LoVo (cell line): ENCODE measurements around the gene ACOT13.
"Not testable (repeated sequence)": the region's sequence is repeated elsewhere in the genome, so short reads cannot be mapped to it uniquely, and the experiment has no call there.

ENCODE experiments used
- DNase-seq: peaks from one replicate; pipeline ENCODE4 v3.0.0-alpha.2; 2016; ENCODE audit warnings: low spot score

The ACOT13 gene

DNA sequence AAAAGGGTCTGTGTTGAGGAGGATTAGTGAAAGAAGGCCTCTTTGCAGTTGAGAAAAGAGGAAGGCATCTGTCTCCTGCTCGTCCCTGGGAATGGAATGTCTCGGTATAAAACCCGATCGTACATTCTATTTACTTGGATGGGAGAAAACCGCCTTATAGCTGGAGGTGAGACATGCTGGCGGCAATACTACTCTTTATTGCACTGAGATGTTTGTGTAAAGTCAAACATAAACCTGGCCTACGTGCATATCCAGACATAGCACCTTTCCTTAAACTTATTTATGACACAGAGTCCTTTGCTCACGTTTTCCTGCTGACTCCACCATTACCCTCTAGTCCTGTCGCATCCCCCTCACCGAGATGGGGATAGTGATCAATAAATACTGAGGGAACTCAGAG lies 4.6 kb upstream of the ACOT13 start:
- no peak for DNase-seq

DNA sequence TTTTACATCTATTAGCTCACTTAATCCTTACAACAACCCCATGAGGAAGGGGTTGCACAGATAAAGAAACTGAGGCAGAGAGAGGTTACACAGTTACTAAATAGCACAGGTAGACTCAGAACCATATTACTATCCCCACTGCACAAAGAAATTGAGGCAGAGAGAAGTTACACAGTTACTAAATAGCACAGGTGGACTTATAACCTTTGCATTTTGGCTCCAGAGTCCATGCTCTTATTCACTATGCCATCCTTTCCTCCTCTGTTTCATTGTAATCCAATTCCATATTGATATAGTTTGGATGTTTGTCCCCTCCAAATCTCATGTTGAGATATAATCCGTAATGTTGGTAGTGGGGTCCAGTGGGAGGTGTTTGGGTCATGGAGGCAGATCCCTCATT lies 3.7 kb upstream of the ACOT13 start:
- DNase-seq, result no peak

DNA sequence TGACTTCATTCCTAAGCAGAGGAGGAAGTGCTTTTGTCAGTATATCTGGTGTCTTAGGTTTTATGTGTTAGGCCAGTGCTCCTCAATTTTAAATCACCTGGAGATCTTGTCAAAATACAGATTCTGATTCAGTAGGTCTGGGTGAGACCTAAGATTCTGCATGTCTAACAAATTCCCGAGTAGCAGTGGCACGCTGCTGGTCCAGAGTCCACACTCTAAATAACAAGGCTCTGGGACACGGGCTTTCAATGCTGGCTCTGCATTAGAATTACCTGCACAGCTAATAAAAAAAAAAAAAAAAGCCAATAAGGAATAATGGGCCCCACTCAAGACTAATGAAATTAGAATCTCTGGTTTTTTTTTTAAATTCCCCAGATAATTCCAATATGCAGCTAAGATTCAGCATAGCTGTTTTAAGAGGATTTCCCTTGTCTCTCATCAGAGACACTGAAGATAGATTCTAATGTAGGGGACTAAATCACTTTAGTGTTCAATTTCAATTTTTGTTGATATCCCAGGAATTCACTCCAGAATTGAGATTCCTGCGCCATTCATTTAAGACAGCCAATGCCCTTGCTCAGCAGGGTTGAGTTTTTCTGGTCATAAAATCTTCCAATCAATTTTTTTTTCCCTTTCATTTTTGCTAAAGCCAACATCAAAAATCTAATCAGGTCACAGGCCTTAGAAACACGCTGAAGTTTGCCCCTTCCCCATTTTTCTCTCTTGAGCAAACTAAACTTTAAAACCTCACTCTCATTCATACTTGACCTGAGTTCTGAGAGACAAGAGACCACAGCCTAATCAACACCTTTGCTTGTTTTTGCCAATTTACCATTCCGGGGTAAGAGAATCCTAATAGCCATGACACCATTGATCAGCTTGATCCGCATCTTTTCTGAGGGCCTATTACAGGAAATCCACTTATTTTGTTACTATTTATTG lies 2.6 kb upstream of the ACOT13 start:
- DNase-seq, result no peak

DNA sequence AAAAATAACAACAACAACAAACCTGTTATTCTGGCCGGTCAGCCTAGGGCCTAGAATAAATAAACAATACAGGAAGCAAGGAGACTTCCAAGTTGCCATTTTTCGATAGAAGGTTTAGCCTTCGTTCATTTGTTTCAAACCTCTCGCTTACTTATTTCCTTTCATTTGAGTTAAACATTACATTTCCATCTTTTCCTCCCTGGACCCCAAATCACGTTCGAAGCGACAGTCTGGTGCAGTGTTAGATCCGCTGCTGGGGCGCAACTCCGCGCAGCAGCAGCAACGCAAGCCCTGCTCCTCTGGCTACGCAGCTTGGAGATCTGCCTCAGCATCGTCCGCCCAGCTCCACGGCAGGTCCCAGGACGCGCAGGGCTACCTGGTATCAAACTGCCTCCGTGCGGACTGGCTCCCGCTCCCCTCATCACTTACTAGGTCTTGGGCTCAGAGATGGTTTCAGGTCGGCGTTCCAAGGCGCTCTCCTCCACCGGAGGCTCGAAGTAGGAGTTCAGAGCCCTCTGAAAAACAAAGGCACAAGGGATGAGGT lies 708 bp upstream of the ACOT13 start:
- DNase-seq, result no peak

DNA sequence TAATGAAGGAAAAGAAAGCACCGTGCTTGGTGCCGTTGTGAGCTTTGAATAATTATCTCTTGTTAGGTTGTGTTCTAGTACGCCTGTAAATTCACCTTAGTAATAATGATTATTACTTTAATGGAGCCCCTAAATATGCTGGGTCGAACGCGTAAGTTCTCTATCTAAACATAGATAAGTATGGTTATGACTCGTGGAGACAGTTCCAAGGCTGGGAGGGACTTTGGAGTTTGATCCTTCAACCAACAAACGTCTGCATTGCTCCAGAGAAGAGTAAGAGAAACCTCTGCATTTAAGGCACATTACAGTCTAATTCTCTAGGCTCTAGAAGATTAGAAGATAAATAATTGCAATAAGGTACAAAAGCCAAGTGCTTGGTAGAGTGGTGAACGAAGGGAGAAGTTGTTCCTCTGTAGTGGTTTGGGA lies 514 bp downstream of the ACOT13 start:
- DNase-seq, result peak; percentile 61

DNA sequence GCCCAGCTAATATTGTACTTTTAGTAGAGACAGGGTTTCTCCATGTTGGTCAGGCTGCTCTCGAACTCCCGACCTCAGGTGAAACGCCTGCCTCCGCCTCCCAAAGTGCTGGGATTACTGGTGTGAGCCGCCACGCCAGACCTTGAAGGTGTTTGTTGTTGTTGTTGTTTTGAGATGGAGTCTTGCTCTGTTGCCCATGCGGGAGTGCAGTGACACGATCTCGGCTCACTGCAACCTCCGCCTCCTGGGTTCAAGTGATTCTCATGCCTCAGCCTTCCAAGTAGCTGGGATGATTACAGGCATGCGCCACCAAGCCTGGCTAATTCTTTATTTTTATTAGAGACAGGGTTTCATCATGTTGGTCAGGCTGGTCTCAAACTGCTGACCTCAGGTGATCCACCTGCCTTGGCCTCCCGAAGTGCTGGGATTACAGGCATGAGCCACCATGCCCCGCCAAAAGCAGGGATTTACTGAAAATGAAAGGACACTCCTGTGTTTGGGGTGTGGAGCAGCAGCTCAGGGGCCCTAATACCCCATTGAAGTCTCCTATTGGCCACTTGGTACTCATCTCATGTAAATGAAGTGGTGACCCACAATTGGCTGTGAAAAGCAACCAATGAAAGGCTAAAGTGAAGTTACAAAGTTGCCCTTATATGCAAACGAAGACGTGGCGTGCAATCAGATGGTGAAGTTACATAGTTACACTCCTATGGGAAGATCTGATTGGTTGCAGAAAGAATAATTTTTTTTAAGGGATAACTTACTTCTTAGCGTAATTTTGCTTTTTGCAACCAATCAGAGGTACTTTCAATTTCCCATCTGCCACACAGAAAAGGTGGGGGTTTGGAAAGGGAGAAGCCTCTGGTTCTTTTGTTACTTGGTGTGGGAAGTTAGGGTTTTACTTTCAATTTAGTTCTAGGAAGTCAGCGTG lies 1.5 kb downstream of the ACOT13 start:
- peak; percentile 95 for DNase-seq

DNA sequence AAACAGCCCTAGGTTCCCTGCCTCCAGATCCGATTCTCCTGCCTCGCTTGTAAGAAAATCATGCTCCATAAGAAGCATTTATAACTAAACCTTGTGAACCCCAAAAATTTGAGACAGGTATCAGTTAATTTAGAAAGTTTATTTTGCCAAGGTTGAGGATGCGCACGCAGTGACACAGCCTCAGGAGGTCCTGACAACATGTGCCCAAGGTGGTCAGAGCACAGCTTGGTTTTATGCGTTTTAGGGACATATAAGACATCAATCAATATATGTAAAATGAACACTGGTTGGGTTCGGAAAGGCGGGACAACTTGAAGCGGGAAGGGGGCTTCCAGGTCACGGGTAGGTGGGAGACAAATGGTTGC lies 2.1 kb downstream of the ACOT13 start:
- no peak for DNase-seq

DNA sequence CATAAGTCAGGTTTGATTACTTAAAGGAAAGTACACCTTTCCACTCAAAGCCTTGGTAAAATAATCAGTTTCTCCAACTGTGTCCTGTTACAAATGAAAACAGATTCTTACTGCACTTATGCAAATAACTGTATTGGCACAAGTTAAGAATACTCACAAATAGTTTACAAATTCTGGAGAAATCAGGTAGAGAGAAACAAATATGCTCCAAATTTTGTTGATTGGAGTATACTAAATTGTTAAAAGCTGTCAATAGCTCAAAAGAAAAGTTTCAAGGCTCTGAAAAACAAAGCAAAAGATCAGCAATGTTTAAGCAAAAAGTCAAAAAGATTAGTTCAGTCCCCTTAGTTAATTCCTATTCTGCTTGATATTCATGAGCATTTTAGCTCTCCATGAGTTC lies 3.6 kb downstream of the ACOT13 start:
- not testable (repeated sequence) for DNase-seq

DNA sequence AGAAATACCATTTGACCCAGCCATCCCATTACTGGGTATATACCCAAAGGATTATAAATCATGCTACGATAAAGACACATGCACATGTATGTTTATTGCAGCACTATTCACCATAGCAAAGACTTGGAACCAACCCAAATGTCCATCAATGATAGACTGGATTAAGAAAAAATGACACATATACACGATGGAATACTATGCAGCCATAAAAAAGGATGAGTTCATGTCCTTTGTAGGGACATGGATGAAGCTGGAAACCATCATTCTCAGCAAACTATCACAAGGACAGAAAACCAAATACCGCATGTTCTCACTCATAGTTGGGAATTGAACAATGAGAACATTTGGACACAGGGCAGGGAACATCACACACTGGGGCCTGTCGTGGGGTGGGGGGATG lies 4.2 kb downstream of the ACOT13 start:
- not testable (repeated sequence) for DNase-seq

DNA sequence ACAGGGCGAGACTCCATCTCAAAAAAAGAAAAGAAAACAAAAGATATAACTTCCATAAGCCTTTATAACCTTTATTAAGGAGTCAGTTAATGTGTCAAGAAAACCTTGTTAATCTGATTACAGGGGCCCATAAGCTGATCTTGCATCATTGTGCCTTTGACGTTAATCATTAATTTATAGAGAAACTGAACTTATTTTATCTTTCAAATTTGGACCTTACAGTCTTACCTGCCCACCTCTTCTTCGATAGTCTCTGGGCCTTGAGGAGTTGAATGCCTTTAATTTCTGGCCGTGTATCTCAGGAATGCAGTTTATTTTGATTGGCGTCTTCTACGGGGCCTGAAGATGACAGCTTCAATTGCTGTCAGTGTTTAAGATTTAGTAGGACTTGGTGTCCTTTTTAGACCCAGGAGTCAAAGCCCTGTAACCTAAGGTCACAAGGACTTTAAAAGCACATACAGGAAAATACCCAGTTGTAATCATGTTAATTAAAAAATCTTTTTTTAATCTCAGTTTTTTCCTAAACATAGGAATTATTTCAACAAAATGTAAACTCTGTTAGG lies 5.8 kb downstream of the ACOT13 start:
- DNase-seq, result no peak

DNA sequence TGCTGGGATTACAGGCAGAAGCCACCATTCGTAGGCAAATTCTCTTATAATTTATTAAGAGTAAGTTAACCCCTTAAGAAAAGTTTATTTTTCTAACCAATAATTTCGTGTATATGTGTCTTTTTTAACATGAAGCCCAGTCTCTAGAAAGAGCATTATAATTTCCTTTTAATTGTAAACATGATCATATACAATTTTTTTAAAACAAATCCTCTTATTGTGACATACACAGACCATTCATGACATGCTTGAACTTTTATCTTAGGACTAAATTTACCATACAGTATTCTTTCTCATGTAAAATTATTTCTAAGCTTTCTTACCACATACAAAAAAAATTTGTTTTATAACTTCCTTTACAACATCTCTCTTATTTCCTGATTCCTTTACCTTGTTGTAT lies 6.7 kb downstream of the ACOT13 start:
- no peak for DNase-seq

DNA sequence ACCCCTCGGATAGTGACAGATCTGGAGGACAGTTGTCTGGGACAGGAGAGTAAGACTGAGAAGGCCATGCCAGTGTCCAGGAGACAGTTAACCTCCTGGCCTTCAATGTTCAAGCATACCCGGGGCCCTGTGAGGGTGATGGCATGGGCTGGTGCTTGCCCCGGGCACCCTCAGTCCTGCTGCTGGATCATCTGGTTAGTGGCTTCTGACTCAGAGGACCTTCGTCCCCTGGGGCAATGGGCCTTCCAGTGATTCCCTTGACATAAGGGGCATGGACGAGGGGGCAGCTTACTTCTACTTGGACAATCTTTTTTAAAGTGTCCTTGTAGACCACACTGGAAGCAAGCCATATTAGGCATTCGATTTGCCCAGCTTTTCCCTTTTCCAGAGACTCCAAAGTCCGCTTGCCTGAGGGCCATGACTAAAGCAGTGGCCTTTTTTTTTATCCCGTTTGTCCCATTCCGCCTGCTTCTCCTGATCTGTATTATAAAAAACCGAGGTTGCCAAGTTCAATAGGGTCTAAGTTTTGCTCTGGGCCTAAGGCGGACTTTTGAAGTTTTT lies 12.0 kb downstream of the ACOT13 start:
- not testable (repeated sequence) for DNase-seq

DNA sequence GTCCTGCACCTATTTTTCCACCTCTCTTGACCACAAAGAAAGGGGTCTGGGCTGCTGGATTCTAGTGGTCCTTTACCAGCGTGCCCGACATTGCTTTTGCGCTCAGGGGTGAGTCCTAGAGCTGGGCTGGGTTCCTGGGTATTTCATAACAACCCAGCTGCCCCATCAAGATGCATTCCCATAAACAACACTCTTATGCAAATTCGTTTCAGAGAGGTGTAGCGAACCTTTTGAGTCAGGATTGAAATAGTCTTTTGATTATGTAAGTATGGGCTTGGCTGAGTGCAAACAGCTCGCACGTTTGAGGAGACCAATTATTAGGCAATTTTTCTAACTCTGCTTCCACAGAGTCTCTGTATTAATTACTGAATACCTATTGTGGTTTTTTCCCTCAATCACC lies 13.7 kb downstream of the ACOT13 start:
- DNase-seq, result no peak

DNA sequence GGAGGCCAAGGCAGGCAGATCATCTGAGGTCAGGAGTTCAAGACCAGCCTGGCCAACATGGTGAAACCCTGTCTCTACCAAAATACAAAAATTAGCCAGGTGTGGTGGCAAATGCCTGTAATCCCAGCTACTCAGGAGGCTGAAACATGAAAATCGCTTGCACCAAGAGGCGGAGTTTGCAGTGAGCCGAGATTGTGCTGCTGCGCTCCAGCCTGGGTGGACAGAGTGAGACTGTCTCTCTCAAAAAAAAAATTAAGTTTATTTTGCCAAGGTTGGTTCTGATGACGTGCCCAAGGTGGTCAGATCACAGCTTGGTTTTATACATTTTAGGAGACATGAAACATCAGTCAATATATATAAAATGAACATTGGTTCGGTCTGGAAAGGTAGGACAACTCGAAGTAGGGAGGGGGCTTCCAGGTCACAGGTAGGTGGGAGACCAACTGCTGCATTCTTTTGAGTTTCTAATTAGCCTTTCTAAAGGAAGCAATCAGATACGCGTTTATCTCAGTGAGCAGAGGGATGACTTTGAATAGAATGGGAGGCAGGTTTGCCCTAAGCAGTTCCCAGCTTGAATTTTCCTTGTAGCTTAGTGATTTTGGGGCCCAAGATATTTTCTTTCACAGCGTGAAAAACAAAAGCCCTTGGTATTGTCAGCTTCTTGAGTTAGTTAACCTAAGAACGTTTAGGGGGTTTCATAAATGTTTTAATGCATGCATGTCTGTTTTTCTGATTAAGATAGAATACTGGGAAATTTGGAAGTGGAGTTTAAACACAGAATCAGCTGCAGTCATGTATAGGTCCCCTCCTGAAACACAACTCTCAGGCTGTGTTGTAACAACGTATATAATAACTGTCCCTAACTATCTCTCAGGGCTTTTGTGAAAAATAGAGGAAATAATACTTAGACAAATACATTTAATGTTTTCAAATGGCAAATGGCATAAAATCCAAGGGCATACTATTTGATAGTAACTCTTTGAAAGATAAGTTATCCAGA lies 16.7 kb downstream of the ACOT13 start:
- no peak for DNase-seq

DNA sequence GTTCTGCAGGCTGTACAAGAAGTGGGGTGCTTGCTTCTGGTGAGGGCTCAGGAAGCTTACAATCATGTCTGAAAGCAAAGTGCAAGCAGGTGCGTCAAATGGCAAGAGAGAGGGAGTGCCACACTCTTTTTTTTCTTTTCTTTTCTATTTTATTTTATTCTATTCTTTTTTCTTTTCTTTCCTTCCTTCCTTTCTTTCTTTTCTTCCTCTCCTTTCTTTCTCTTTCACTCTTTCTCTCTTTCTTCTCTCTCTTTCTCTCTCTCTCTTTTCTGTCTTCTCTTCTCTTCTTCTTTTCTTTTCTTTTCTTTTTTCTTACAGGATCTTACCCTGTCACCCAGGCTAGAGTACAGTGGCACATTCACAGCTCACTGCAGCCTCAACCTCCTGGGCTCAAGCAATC lies 19.5 kb downstream of the ACOT13 start:
- no peak for DNase-seq

DNA sequence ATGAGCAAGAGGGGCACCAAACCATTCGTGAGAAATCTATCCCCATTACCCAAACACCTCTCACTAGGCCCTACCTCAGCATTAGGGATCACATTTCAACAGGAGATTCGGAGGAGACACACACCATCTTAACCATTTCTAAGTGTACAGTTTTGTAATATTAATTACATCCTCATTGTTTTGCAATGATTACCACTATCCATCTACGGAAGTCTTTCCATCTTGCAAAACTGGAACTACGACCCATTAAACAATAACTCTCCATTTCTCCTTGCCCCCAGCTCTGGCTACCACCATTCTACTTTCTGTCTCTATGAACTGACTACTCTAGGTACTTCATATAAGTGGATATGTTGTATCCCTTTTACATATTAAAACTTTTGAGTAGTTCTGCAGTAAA lies 20.1 kb downstream of the ACOT13 start:
- no peak for DNase-seq

DNA sequence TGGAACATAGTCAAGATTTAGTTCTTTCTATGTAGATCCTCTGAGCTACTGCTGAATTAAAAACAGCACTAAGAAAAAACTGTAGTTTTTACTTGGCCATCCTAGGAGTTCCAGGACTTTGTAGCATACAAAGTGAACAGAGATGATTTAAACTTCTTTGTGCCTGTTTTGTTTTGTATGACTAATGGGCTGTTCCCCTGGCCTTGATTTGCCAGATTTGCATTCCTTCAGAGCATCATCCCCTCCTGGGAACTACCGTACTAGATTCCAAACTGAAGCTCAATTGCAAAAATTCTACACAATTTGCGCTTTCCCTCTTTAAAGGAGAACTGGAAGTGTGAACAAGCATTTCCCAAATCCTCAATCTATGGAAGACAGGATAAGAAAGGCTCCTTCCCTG lies 23.1 kb downstream of the ACOT13 start:
- DNase-seq, result no peak

DNA sequence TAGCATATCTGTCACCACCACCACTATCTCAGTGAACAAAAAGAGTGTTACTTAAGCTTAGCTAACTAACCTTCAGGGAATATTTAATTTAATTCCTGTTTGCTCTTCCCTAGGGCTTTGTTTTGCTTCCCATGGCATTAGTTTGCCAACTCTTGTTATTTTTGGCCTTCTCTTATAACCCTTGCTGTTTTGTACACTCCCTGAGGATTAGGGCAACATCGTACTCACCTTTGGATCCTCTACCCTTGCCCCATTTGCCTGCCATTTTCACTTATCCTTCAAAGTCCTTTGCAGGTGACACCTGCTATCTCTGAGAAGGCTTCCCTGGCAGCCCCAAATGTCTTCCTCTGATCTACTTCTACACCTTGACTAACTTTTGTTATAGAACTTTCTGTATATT lies 23.7 kb downstream of the ACOT13 start:
- no peak for DNase-seq

DNA sequence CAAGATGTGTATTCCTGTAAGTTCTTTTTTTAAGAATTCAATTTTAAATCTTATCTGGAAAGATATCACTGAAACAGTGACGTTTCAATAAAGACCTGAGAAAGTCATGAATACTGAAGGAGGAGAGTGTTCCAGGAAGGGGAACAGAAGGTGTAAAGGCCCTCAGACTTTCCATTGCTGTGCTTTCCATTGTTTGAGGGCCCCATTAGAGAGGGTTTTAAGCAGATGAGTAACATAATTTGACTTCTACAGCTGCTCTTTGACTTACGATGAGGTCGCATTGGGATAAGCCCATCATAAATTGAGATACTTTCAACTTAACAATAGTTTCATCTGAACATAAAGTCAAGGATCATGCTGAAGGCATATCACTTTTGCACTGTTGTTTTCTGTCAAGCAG lies 24.7 kb downstream of the ACOT13 start:
- no peak for DNase-seq

DNA sequence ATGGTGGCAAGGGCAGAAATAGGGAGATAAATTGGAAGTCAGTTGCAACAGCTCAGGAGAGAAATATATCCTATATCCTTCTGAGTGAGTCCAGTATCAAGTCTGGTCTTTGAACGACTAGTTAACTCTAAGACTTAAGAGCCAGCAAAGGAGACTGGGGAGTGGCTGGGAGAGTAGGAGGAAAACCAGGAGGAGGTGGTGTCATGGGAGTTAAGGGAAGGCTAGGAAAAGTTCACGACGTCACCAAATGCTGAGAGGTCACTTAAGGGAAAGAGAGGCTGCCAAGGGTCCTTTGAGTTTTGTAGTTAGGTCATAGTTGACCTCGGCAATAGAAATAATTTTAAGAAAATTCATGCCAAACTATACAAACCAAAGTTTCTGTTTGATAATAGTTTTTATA lies 25.1 kb downstream of the ACOT13 start:
- no peak for DNase-seq

DNA sequence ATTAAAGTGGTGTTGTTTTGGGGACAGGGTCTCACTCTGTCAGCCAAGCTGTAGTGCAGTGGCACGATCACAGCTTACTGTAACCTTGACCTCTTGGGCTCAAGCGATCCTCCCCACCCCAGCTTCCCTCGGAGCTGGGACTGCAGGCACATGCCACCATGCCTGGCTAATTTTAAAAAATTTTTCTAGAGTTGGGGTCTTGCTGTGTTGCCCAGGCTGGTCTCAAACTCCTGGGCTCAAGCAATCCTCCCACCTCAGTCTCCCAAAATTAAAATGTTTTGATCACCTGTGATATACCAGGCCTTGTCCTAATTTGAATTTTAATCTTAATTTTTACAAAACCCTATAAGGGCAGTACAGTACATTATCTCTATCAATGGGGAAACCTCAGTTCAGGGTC lies 25.5 kb downstream of the ACOT13 start:
- DNase-seq, result no peak
